HG02884 (cell line): ENCODE data around the gene PLEKHA8.

Source experiments
- ATAC-seq: cut with Tn5 transposase; IDR thresholded peaks from one replicate; pipeline ENCODE4 v1.9.1; 2021; ENCODE audit warnings: mild to moderate bottlenecking, moderate library complexity; ENCODE audit not compliant: unreplicated experiment

Gene PLEKHA8

DNA sequence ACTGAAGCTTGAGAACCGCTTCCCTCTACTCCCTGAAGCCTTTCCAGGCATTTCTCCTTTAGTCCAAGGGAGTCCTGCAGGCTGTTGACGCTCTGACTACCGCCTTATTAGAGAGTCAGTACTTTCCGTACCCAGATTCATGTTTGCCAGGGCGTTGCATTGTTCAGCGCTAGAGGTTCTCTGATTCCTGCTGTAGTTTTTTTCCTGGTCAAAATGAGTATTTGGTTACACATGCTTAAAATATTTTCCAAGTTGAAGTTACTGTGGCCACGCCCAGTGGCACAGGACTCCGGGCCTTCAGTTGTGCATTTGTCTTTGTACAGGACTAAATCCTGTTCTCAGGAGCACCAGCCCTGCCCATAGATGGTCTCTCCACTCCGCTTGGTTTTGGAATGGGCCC is 114.5 kb downstream of the PLEKHA8 start:
- no peak for ATAC-seq

DNA sequence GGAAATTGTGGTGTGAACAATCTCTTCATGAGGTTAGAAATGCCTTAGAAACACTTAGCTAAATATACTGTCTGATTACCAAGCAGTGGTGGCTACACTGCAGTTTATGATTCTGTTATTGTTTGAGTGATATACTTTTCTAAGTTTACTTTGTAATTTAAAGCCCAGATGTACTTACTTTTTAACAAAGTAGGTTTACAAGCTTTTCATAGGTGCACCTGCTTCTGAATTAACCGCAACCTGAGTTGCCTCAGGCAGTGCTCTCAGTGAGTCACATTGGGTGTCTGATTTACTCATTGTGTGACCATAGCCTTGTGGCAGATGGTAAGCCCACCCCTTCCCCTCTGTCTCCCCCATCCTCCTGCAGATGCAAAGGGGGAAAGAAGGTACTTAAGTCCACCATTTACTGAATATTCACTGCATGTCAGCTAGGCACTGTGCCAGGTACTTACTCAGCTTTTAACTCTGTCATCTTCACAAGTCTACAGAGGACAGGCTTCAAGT is 115.6 kb downstream of the PLEKHA8 start:
- ATAC-seq: no peak

DNA sequence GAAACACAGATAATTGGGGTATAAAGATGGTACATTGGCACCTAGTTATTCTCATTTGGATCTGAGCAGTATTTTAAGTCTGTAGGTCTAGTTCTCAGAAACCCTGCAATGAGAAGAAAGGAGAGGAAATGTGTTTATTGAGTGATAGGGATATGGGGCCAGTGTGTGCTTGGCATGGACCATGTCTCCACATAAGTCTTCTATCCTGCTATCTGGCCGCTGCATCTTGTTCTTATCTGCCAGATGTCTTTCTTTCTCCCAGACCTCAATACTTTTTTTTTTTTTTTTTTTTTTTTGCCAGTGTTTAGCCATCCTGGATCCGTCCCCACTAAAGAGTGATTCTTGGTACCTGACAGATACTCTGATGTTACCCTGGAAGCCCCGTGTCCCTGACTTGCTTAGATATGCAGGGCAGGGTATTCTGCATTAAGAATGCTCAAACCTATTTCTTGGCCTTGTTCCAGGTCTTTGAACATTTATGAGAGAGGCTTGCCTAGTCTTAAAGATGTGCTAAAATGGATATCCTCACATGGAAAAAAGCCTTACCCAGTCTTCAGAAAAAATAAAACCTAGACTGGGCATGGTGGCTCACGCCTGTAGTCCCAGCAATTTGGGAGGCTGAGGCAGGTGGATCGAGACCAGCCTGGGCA is 116.6 kb downstream of the PLEKHA8 start:
- ATAC-seq: no peak

DNA sequence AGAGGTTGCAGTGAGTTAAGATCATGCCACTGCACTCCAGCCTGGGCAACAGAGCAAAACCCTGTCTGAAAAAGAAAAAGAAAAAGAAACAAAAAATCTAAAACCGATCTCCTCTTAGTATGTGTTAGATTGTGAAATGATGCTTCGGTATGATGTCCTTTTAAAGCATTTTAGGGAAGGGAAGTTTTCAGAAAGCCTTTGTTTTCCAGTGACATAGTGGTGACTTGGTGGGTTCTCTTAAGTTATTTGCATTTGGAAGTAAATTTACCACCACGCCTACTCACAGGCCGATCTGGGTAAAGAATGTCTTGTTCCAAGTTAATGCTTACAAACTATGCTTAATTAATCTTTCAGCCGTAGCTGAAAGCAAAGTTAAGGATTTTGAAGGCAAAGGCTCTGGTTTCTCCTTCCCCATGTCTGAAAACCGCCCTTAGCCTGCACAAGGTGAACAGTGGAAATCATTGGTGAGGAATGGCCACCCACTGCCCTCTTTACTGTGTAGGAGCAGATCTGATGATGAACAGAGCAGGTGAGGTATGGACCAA is 117.3 kb downstream of the PLEKHA8 start:
- ATAC-seq: no peak

GRCh38 chr7:30146127-30146612 is 118.0 kb downstream of the PLEKHA8 start:
- no peak for ATAC-seq

- ATAC-seq: no peak
Measured at GRCh38 chr7:30147223-30147622, 119.0 kb downstream of the PLEKHA8 start.

GRCh38 chr7:30147785-30148184 is 119.6 kb downstream of the PLEKHA8 start:
- no peak for ATAC-seq

GRCh38 chr7:30148426-30148825 is 120.2 kb downstream of the PLEKHA8 start:
- ATAC-seq: no peak

DNA sequence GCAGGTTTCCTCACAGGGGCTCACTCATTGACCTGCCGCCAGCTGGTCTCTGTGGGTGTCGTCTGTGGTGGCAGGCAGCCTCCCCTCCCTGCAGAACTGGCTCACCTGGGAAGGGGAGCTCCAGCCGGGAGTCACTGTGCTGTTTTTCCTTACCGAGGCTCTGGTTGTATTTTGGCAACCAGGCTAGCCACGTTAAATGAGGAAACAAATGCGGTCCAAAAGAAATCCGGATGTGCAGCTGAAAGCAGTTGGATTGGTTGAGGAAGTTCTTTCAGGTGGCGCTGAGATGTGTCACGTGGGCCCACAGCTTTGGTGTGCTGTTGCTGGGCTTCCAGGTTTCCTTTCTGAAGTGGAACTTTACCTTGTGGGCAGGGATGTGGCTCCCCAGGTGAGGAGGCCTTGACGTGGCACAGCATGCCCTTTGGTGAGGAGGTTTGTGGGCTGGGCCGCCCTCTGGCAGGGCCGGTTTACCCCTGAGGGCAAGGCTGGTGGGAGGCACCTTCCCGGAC is 120.8 kb downstream of the PLEKHA8 start:
- no peak for ATAC-seq

DNA sequence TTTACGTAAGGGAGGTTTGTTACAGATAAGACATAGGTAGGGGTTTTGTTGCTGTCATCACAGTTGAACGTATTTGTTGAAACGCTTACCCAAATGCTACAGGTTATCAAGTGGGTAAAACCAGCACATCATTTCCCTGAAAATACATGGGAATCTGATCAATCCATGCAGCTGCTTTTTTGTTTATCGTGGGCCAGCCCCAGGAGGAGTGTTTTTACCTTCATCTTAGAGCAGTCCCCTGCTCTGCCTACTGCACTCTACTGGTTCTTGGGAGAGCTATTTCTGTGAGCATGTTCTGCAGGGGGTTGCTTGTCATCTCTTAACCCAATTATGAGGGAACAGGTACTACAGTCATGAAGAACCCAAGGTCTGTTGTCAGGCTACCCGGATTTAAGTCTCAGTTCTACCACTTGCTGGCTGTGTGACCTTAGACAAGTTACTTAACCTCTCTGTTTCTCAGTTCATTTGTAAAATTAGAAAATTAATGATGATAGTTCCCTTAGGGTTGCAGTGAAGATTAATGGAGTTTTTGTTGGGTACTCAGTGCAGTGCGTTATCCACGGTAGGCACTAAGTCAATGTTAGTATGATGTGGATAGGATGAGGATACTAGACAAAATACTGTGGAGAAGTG is 121.5 kb downstream of the PLEKHA8 start:
- no peak for ATAC-seq

GRCh38 chr7:30150711-30151110 is 122.5 kb downstream of the PLEKHA8 start:
- ATAC-seq: no peak

- no peak for ATAC-seq
Measured at GRCh38 chr7:30154111-30154587, 125.9 kb downstream of the PLEKHA8 start.

- ATAC-seq: no peak
Measured at GRCh38 chr7:30155481-30155880, 127.3 kb downstream of the PLEKHA8 start.

DNA sequence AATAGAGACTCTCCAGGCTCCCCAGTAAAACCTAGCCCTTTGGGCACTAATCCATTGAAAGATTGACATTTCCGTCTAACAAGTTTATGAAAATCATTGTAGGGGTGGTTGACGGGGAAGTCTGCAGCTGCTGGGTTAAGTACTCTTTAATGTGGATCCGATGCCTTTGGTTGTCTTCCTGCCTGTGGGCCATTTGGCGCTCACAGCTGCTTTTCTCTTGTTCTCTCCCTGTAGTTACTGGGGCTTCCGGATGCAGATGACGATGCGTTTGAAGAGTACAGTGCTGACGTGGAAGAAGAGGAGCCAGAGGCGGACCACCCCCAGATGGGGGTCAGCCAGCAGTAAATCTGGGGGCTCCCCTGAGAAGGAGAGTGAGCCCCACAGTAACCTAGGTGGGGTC is 129.0 kb downstream of the PLEKHA8 start:
- ATAC-seq: no peak

DNA sequence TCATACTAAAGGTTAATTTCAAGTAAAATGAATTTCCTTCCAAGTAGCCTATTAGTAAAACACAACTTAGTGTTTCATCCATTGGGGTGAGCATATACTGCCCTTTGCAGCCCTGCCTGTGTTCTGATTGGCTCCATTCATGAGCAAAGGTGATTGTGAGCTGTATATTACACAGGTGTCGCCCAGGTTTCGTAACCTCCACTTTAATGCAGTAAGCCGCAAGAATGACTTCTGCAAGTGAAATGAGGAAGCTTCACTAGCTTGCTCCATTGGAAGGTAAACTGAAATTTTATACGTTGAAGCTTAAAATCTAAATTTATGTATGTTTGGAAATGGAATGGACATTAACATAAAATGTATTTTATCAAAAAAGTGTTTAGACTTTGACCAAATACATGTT is 131.0 kb downstream of the PLEKHA8 start:
- ATAC-seq: no peak

- no peak for ATAC-seq
Measured at GRCh38 chr7:30159698-30160143, 131.5 kb downstream of the PLEKHA8 start.

- no peak for ATAC-seq
Measured at GRCh38 chr7:30160329-30160728, 132.1 kb downstream of the PLEKHA8 start.

DNA sequence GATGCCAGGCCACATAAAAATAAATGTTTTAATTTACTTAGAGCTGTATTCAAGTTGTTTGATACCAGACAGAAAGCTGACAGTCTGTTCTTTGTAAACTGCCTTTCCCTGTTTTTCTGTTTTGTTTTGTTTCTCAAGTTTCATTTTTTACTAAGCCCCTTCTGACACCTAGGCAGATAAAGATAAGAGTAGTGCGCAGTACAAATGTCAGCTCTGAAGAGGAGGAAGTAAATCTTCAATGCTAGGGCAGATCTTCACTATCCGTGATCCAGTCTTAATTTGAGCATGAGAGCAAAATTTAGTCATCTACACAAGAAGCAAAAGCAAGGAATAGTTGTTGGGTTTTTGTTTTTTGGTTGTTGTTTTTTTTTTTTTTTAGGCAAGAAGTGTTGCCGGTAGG is 133.9 kb downstream of the PLEKHA8 start:
- no peak for ATAC-seq

- no peak for ATAC-seq
Measured at GRCh38 chr7:30162622-30163124, 134.5 kb downstream of the PLEKHA8 start.

GRCh38 chr7:30163231-30163894 is 135.2 kb downstream of the PLEKHA8 start:
- no peak for ATAC-seq

DNA sequence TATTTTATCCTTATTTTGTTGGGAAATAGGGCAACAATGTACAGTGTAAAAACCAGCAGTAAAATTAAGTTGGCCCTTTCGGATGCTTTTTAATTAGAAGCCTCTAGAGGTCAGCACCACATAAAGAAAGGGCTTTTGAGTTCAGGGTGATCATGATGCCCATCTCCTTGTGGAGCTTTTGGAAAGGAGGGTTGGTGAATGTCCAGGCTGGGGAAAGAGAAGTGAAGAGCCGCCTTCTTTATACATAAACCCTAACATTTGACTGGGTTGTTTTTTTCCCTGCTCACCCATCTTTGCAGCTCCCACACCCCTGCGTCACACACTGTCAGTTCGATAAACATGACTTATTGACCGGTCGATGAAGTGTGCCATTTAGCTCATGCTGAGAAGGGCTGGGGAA is 136.4 kb downstream of the PLEKHA8 start:
- ATAC-seq: no peak
